ENCODE data around the gene KIF15.

KIF15 gene

DNA sequence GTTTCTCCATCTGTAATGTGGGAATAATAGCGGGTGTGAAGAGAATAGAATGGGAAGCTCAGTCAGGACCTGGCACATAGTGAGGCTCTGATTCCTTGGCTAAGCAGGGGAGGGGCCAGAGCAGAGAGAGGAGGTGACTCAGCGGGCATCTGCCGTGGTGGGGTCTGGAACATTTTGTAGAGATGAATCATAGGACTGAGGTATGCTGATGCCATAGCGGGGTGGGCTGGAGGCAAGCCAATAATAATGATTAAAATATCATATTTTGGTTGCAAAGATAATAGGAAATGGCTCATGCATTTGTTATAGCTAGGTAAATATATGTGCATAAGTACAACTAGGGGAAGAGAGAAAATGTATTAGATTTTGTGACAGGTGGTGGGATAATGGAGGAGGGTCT is 124.0 kb downstream of the KIF15 start:
- Histone ChIP-seq H3K79me2 (ENCODE audit: control insufficient read depth, insufficient read depth, low read length, poor library complexity) (no peaks in the 10 kb centered on the region), H3K4me2 (ENCODE audit: low read length) (no peak overlapping the region), H4K8ac (ENCODE audit: low read depth, low read length) (no peak overlapping the region), H3K79me1 (ENCODE audit: low read length) (peaks cover 5% of the 10 kb centered on the region), H3K27me3 (ENCODE audit: insufficient read depth, low read length) (no peaks in the 10 kb centered on the region), H3K18ac (ENCODE audit: low read length) (no peak overlapping the region), H2BK12ac (ENCODE audit: low read length) (peak overlapping the region; percentile 21), H2AFZ (ENCODE audit: insufficient read depth, low read length, poor library complexity) (no peak overlapping the region), H3K4me1 (ENCODE audit: control insufficient read depth in 1 of 2, insufficient read depth in 2 of 2, low read length in 2 of 2) (peaks cover 17 to 19% of the 10 kb centered on the region in 2 experiments), H4K91ac (ENCODE audit: low read depth, low read length) (peak overlapping the region; percentile 21), H3K4ac (ENCODE audit: low read depth, low read length) (no peak overlapping the region), H3K9me3 (ENCODE audit: insufficient read depth, low read depth, low read length) (peaks cover 3% of the 10 kb centered on the region), H3K14ac (ENCODE audit: low read length) (no peak overlapping the region), H3K4me3 (ENCODE audit: low read depth, low read length) (no peak overlapping the region), H2BK120ac (ENCODE audit: insufficient read depth, low read length, poor library complexity) (no peak overlapping the region), H4K12ac (ENCODE audit: low read depth, low read length) (no peak overlapping the region), H3K23ac (ENCODE audit: low read length) (no peak overlapping the region), H3K27ac (ENCODE audit: low read depth, low read length) (no peak overlapping the region), H3K36me3 (ENCODE audit: control insufficient read depth in 1 of 2, insufficient read depth in 2 of 2, low read length in 2 of 2) (no peaks in the 10 kb centered on the region), H2AK5ac (ENCODE audit: low read length) (no peak overlapping the region), H2BK5ac (ENCODE audit: low read depth, low read length, poor library complexity) (no peak overlapping the region), H3K9ac (ENCODE audit: low read length) (no peak overlapping the region)
- no CpG with 5 or more reads among the region's 4 CpGs for WGBS (ENCODE audit: extremely low coverage, insufficient coverage, insufficient read length)
- DNase-seq, result peak in 1 of 2 donors; percentile 4

DNA sequence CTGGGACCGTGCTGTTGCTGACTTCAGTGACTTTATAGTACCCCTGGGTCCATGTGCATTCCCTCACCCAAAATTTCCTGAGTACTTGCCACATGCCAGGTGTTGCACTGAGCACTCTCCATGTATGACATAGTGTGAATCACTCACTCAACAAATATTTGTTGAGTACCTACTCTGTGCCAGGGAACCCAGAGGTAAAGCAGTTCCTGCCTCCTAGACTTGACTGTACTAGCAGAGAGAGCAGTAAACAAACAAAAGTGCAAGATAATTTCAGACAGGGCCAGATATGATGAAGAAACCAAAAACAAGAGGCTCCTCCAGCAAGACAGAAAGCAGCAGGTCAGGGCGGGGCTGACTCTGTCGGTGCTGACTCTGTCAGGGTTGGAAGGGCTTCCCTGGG is 125.0 kb downstream of the KIF15 start:
- no peaks in the 10 kb centered on the region for H3K79me2 ChIP-seq (ENCODE audit: control insufficient read depth, insufficient read depth, low read length, poor library complexity)
- H2BK5ac ChIP-seq (ENCODE audit: low read depth, low read length, poor library complexity), result no peak overlapping the region
- no peak overlapping the region for H2AK5ac ChIP-seq (ENCODE audit: low read length)
- DNase-seq, result no peak
- H2BK12ac ChIP-seq (ENCODE audit: low read length), result peak overlapping the region; percentile 42
- WGBS (ENCODE audit: extremely low coverage, insufficient coverage, insufficient read length), result no CpG with 5 or more reads among the region's 3 CpGs
- H3K18ac ChIP-seq (ENCODE audit: low read length), result no peak overlapping the region
- H3K9me3 ChIP-seq (ENCODE audit: insufficient read depth, low read depth, low read length), result peaks cover 3% of the 10 kb centered on the region
- no peaks in the 10 kb centered on the region for H3K36me3 ChIP-seq (ENCODE audit: control insufficient read depth in 1 of 2, insufficient read depth in 2 of 2, low read length in 2 of 2)
- no peaks in the 10 kb centered on the region for H3K27me3 ChIP-seq (ENCODE audit: insufficient read depth, low read length)
- H3K4me2 ChIP-seq (ENCODE audit: low read length), result no peak overlapping the region
- no peak overlapping the region for H2AFZ ChIP-seq (ENCODE audit: insufficient read depth, low read length, poor library complexity)
- H3K79me1 ChIP-seq (ENCODE audit: low read length), result peaks cover 5% of the 10 kb centered on the region
- H4K8ac ChIP-seq (ENCODE audit: low read depth, low read length), result no peak overlapping the region
- H3K14ac ChIP-seq (ENCODE audit: low read length), result no peak overlapping the region
- no peak overlapping the region for H3K23ac ChIP-seq (ENCODE audit: low read length)
- H4K91ac ChIP-seq (ENCODE audit: low read depth, low read length), result no peak overlapping the region
- H4K12ac ChIP-seq (ENCODE audit: low read depth, low read length), result no peak overlapping the region
- H2BK120ac ChIP-seq (ENCODE audit: insufficient read depth, low read length, poor library complexity), result no peak overlapping the region
- peaks cover 17 to 19% of the 10 kb centered on the region in 2 experiments for H3K4me1 ChIP-seq (ENCODE audit: control insufficient read depth in 1 of 2, insufficient read depth in 2 of 2, low read length in 2 of 2)
- no peak overlapping the region for H3K4ac ChIP-seq (ENCODE audit: low read depth, low read length)
- no peak overlapping the region for H3K9ac ChIP-seq (ENCODE audit: low read length)
- H3K4me3 ChIP-seq (ENCODE audit: low read depth, low read length), result no peak overlapping the region
- H3K27ac ChIP-seq (ENCODE audit: low read depth, low read length), result no peak overlapping the region

DNA sequence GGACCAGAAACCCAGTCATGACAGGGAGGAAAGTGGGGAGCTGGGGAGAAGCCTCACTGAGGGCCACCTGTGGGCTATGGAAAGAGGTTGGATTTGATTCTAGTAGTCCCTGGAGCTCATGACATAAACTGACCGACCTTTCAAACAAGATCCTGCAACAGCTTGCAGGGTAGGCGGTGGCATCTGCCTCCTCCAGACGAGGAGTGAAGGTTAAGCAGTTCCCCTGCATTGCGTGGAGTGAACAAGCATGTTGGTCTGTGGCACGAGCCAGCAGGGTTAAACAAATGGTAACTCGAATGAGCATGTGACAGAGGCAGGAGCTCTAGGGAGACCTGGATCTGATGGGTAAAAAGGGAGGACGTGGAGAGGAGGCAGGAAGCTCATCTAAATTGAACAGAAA is 125.5 kb downstream of the KIF15 start:
- no CpG with 5 or more reads among the region's 7 CpGs for WGBS (ENCODE audit: extremely low coverage, insufficient coverage, insufficient read length)
- Histone ChIP-seq H3K23ac (ENCODE audit: low read length) (no peak overlapping the region), H3K27me3 (ENCODE audit: insufficient read depth, low read length) (no peaks in the 10 kb centered on the region), H4K91ac (ENCODE audit: low read depth, low read length) (no peak overlapping the region), H2BK120ac (ENCODE audit: insufficient read depth, low read length, poor library complexity) (no peak overlapping the region), H3K36me3 (ENCODE audit: control insufficient read depth in 1 of 2, insufficient read depth in 2 of 2, low read length in 2 of 2) (no peaks in the 10 kb centered on the region), H2BK5ac (ENCODE audit: low read depth, low read length, poor library complexity) (no peak overlapping the region), H2AK5ac (ENCODE audit: low read length) (no peak overlapping the region), H3K79me2 (ENCODE audit: control insufficient read depth, insufficient read depth, low read length, poor library complexity) (no peaks in the 10 kb centered on the region), H2BK12ac (ENCODE audit: low read length) (no peak overlapping the region), H3K4me1 (ENCODE audit: control insufficient read depth in 1 of 2, insufficient read depth in 2 of 2, low read length in 2 of 2) (peaks cover 17% of the 10 kb centered on the region in 2 experiments), H2AFZ (ENCODE audit: insufficient read depth, low read length, poor library complexity) (no peak overlapping the region), H4K12ac (ENCODE audit: low read depth, low read length) (no peak overlapping the region), H3K4me3 (ENCODE audit: low read depth, low read length) (no peak overlapping the region), H3K4me2 (ENCODE audit: low read length) (no peak overlapping the region), H3K27ac (ENCODE audit: low read depth, low read length) (no peak overlapping the region), H3K14ac (ENCODE audit: low read length) (no peak overlapping the region), H3K4ac (ENCODE audit: low read depth, low read length) (no peak overlapping the region), H4K8ac (ENCODE audit: low read depth, low read length) (no peak overlapping the region), H3K9ac (ENCODE audit: low read length) (no peak overlapping the region), H3K9me3 (ENCODE audit: insufficient read depth, low read depth, low read length) (peaks cover 3% of the 10 kb centered on the region), H3K79me1 (ENCODE audit: low read length) (peaks cover 5% of the 10 kb centered on the region), H3K18ac (ENCODE audit: low read length) (no peak overlapping the region)
- DNase-seq, result no peak

DNA sequence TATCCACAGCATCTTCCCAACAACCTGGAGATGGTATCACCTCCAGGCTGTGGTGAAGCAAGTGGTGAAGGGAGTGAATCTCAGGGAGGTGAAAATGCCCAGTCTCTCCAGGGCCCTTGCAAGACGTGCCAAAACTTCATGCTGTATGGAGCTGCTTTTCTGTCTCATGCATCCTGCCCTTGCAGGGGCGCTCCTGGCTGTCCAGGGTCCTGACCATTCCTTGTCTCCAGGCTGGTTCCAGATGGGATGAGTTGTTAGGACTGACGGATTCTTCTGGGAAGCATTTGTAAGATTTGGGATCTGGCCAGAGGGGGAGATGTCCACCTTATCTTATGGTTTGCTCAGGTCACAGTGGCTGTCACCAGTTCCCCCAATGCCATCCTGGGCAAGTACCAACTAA is 128.7 kb downstream of the KIF15 start:
- no peaks in the 10 kb centered on the region for H3K9me3 ChIP-seq (ENCODE audit: insufficient read depth, low read depth, low read length)
- H3K4me3 ChIP-seq (ENCODE audit: low read depth, low read length), result no peak overlapping the region
- no peak overlapping the region for H3K4ac ChIP-seq (ENCODE audit: low read depth, low read length)
- H3K18ac ChIP-seq (ENCODE audit: low read length), result no peak overlapping the region
- H3K79me2 ChIP-seq (ENCODE audit: control insufficient read depth, insufficient read depth, low read length, poor library complexity), result no peaks in the 10 kb centered on the region
- peaks cover 2 to 7% of the 10 kb centered on the region in 2 experiments for H3K4me1 ChIP-seq (ENCODE audit: control insufficient read depth in 1 of 2, insufficient read depth in 2 of 2, low read length in 2 of 2)
- H3K27me3 ChIP-seq (ENCODE audit: insufficient read depth, low read length), result no peaks in the 10 kb centered on the region
- H4K12ac ChIP-seq (ENCODE audit: low read depth, low read length), result no peak overlapping the region
- H3K4me2 ChIP-seq (ENCODE audit: low read length), result no peak overlapping the region
- H3K23ac ChIP-seq (ENCODE audit: low read length), result no peak overlapping the region
- WGBS (ENCODE audit: extremely low coverage, insufficient coverage, insufficient read length), result no CpG with 5 or more reads among the region's 3 CpGs
- no peak overlapping the region for H2BK5ac ChIP-seq (ENCODE audit: low read depth, low read length, poor library complexity)
- H4K8ac ChIP-seq (ENCODE audit: low read depth, low read length), result no peak overlapping the region
- H2BK12ac ChIP-seq (ENCODE audit: low read length), result no peak overlapping the region
- H2BK120ac ChIP-seq (ENCODE audit: insufficient read depth, low read length, poor library complexity), result no peak overlapping the region
- no peaks in the 10 kb centered on the region for H3K79me1 ChIP-seq (ENCODE audit: low read length)
- no peak overlapping the region for H3K14ac ChIP-seq (ENCODE audit: low read length)
- no peak overlapping the region for H2AK5ac ChIP-seq (ENCODE audit: low read length)
- H3K27ac ChIP-seq (ENCODE audit: low read depth, low read length), result no peak overlapping the region
- no peak overlapping the region for H3K9ac ChIP-seq (ENCODE audit: low read length)
- no peak overlapping the region for H2AFZ ChIP-seq (ENCODE audit: insufficient read depth, low read length, poor library complexity)
- no peak overlapping the region for H4K91ac ChIP-seq (ENCODE audit: low read depth, low read length)
- H3K36me3 ChIP-seq (ENCODE audit: control insufficient read depth in 1 of 2, insufficient read depth in 2 of 2, low read length in 2 of 2), result no peaks in the 10 kb centered on the region
- no peak for DNase-seq
